GM19467 (cell line): Measurements from ENCODE around the gene SLC38A3.

Experiments
- ATAC-seq: cut with Tn5 transposase; IDR thresholded peaks from one replicate; pipeline ENCODE4 v1.9.1; 2021; ENCODE audit warnings: mild to moderate bottlenecking, moderate library complexity; ENCODE audit not compliant: unreplicated experiment

Gene SLC38A3

DNA sequence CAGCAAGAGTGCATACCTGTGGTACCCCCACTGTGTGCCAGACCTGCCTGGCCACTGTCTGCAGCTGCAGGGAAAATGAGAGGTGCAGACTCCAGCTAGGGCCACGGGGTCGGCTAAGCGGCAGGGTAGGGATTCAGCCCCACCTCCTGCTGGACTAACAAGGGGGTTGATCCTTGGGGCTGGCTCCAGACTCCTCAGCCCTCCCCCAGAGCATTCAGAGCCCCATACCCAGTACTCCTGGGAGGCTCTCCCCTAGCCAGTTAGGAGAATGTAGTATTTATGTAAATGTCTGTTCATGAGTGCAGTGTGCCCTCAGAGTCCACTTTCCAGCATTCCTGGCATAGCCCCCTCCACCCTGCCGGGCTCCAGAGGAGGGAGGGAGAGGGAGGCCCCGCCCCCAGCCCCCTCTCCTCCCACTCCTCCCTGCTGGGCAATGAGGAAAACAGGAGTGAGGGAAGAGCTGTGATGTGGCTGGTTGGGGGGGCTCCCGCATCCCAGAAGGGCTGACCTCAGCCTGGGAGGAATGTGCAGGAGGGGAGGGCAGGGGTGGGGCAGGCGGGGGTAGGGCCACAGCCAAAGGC lies 59.4 kb downstream of the SLC38A3 start:
- ATAC-seq: no peak

DNA sequence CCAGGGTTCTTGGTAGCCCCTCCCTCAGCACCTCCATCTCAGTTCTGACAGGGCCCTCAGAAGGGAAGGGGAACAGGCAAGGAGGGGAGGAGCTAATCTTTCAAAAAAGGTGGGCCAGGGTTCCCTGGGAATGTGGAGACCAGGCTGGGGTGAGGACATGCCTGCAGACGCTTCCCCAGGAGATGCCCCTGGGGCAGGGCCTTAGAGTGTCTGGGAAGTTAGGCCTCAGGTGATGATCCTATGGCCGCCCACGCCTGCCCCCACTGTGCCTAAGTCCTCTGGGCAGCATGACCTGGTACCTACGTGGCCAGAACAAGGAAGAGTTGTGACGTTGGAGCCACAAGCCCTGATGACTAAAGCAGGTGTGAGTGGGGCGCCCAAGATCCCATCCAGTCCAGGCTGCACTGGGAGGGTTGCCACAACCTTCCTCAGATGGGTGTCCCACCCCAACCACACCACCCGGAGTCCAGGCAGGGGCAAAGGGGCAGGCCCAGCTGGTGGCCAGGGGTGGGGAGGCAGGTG lies 60.0 kb downstream of the SLC38A3 start:
- ATAC-seq: no peak

DNA sequence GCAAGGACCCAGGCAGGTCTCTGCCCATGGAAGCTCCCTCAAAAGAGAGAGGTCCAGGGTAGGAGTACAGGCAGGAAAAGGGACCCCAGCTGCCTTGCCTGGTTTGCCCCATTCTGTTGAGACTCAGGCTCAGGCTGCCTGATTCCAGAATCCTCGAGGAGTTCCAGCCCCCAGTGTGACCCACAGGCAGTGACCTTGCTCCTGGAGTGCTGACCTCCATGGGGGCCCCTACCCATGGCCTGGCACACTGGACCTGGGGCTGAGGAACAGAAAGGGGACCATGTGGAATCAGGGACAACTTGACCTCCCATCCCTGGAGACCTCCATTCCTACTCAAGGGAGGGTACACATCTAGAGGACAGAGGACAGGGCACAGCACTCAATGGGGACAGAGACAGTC lies 60.5 kb downstream of the SLC38A3 start:
- no peak for ATAC-seq

DNA sequence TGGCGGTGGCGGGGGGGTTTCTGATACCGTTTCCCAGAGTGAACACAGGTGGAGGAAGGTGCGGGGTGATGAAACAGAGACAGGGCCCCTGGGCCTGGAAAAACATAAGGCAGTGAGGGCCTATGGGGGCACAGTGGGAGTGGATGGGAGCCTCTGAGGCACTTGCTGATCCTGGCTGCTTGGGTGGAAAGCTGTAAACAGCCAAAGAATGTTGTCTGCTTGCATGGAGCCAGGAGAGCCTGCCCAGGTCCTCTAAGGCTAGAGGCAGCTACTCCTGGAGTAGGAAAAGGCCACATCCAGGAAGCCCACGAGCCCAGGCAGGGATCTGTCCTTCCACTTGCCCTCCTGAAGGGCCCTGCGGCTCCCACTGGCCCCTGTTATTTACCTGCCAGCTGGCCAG lies 60.9 kb downstream of the SLC38A3 start:
- no peak for ATAC-seq

DNA sequence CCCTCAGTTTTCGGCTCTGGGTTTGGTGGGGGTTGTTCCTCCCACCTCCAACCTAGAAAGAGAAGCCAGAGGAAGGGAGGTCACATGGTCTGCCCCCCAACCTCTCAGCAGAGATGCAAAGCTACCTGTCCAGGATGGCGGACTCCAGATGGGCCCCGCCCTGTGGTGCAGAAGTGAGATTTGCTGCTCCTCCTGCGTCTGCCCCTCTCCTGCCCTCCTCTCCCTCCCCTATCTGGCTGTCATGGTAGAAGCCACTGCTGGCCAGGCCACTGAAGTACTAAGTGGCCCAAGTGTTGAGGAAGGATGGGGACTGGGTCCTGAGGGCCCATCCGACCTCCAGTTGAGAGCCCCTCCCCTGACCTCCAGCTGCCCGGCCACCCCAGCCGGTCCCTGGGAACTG lies 61.8 kb downstream of the SLC38A3 start:
- no peak for ATAC-seq

DNA sequence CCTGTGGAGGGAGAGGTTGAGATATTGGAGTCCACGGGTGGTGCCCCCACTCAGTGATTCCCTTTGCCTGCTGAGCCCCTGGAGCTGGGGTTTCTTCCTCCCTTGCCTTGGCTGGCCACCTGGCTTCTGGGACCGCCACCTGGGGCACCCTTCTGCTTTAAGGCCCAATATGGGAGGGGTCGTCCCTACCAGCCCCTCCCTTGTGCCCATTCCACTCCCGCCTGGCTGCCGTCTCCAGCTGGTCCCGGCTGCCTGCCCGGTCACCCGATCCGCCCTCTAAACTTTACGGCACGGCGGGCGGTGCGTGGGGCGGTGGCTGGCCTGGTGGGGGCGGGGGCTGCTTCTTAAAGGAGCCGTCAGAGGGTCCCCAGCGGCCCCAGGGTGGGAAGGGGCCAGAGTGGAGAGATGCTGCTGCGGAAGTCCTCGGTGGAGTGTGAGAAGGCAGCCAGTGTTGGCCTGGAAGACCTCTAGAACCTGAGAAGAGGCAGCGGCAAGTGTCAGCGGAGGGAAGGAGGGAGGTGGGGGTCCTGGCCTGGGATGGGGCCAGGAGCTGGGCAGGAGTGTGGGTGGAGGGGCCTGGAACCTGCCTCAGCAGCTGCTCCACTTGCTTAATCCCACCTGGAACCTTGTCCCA lies 62.3 kb downstream of the SLC38A3 start:
- no peak for ATAC-seq

DNA sequence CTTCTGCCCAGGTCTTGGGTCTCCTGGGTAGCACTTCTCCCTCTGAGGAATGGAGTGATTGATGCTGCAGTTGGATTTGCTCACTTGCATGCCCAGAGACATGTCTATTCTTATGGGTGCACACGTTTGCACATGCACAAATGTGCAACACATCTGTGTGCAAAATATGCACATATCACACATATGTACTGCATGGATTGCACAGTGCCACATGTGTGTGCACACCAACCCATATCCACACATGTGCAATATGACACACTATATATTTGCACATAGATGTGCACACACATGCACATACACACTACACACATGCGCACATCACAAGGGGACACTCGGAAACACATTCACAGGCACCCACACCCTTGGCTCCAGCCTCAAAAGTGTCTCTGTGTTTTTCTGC lies 63.2 kb downstream of the SLC38A3 start:
- no peak for ATAC-seq

DNA sequence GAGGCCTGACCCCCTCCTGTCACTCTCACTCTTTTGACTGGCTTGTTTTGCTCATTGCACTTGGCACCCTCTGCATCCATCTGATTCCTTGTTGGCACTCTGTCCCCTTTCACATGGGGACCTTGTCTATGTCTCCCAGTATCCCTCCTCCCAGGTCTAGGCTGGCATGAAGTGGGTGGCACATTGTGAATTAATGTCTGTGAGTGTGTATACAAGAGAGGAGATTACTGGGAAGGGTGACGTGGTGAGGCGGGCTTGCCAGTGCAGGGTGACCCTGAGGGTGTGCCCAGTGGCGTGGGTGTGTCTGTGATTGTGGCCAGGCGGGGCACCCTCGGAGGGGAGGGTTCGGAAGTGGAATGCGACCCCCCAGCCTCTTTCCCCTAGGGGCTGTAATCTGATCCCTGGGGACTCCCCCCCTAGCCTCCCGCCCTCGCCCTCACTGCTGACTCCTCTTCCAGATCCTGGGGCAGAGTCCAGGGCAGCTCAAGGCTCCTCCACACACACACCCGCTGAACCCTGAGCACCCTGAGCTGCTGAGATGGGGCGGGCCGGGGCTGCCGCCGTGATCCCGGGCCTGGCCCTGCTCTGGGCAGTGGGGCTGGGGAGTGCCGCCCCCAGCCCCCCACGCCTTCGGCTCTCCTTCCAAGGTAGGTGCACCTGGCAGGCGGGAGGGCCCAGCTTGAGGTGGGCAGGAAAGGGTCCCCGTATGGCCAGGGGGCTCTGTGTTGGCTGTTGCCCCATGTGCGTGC lies 63.8 kb downstream of the SLC38A3 start, which contains the start of gene SEMA3B:
TSS of gene SEMA3B (plus strand) at position 445 of the 749 bp plus-strand sequence. CDS start at position 539, 94 bp downstream.
- ATAC-seq: no peak

DNA sequence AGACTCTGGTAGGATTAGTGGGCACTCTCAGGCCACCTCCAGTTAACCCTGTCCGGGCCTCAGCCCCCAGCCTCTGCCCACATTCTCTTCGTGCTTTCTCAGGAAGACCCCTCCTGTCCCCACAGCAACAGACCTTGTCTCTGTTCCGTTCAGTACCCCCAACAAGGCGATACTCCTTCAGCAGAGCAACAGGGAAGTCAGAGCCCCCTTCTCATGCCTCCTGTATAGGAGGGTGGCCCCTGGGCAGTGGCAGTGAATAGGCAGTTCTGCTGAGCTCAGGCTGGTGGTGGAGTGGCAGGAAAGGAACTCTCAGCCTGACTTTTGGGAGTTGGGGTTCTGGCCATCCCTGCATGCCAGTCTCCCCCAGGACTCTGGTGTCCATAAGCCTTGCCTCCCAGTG lies 64.4 kb downstream of the SLC38A3 start:
- ATAC-seq: no peak

DNA sequence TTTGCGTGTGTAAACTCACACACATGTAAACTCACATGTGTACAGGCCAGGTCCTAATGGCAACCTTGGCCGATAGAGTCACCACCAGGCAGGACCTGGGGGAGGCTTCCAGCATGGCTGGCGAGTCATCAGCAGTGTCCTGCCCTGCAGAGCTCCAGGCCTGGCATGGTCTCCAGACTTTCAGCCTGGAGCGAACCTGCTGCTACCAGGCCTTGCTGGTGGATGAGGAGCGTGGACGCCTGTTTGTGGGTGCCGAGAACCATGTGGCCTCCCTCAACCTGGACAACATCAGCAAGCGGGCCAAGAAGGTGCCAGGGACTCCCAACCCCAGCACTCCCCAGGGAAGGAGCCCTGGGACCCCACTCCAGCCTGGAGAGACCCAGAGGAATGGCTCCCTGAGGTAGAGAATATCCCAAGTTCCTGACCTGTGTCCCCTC lies 64.9 kb downstream of the SLC38A3 start:
- no peak for ATAC-seq

DNA sequence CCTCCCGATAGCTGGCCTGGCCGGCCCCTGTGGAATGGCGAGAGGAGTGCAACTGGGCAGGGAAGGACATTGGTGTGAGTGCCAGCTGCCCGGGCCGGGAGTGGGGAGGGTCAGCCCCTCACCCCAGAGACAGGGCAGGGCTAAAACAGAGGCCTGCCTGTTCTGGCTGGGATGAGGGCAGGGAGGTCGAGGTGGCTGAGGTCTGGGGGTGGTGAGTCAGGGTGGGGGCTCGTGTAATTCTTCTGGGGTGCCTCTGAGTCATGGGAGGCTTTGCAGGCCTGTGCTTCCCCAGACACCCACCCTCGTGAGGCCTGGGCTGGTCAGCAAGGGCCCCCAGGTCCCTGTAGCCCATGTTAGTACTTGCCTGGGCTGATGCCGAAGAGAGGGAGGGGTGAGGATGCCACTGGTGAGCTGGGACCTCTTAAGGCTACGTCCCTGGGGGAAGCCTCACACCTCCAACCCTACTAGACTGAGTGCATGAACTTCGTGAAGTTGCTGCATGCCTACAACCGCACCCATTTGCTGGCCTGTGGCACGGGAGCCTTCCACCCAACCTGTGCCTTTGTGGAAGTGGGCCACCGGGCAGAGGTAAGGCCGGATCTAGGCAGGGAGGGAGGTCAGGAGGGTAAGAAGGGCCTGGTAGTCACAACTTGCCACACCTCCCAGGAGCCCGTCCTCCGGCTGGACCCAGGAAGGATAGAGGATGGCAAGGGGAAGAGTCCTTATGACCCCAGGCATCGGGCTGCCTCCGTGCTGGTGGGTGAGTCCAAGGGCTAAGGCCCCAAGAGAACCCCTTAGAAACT lies 65.6 kb downstream of the SLC38A3 start:
- no peak for ATAC-seq
